Coronary artery (tissue), 2 donors: ENCODE data around the gene TARS3.

Experiments
- DNase-seq: peaks from one replicate; pipeline ENCODE4 v3.0.0-alpha.2; 2017; ENCODE audit warnings: low spot score
- H3K27ac ChIP-seq, 2 donors: fragments of 200-600 bp; sonication (generic); one replicate each; pipeline ENCODE4 v1.5.1; 2016 to 2019
- H3K4me3 ChIP-seq: fragments of 200-600 bp; sonication (generic); 2 replicates; pipeline ENCODE4 v1.5.1; 2016; ENCODE audit warnings: mild to moderate bottlenecking, moderate library complexity
- TF ChIP-seq, protein P1 (sequence below): fragments of 200-600 bp; sonication (generic); IDR thresholded peaks from one replicate; pipeline ENCODE4 v1.5.1; 2019; ENCODE audit warnings: antibody characterized with exemption

TARS3 gene

DNA sequence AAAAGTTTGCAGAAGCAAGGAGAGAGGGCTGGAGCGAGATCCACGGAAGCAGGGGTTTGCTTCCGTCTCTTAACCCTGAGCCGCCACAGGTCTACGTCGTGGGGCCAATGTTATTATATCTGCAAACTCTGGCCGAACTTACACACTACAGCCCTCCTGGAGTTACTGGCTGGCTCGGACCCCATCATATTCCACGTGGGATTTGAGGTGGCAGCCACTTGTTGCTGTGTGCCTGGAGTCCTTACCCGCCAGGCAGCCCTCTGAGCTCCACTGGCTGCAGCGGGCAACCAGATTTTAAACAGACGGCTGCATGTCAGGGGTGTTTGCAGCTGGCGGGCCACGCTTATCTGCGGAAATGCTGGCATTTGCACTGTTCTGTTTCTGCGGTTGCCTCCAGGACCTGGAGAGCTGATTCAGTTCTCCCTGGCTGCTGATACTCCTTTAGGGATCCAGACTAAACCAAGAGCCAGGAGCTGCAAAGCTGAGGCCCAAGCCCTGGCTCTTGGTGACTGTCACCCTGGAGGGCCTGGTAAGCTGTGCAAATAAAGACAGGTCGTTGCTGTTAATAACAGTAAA lies 106.8 kb downstream of the TARS3 start:
- H3K4me3 ChIP-seq: no peak overlapping the region
- no peak overlapping the region for H3K27ac ChIP-seq
- no peak for DNase-seq
- TF ChIP-seq, protein P1, sequence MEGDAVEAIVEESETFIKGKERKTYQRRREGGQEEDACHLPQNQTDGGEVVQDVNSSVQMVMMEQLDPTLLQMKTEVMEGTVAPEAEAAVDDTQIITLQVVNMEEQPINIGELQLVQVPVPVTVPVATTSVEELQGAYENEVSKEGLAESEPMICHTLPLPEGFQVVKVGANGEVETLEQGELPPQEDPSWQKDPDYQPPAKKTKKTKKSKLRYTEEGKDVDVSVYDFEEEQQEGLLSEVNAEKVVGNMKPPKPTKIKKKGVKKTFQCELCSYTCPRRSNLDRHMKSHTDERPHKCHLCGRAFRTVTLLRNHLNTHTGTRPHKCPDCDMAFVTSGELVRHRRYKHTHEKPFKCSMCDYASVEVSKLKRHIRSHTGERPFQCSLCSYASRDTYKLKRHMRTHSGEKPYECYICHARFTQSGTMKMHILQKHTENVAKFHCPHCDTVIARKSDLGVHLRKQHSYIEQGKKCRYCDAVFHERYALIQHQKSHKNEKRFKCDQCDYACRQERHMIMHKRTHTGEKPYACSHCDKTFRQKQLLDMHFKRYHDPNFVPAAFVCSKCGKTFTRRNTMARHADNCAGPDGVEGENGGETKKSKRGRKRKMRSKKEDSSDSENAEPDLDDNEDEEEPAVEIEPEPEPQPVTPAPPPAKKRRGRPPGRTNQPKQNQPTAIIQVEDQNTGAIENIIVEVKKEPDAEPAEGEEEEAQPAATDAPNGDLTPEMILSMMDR: no peak

DNA sequence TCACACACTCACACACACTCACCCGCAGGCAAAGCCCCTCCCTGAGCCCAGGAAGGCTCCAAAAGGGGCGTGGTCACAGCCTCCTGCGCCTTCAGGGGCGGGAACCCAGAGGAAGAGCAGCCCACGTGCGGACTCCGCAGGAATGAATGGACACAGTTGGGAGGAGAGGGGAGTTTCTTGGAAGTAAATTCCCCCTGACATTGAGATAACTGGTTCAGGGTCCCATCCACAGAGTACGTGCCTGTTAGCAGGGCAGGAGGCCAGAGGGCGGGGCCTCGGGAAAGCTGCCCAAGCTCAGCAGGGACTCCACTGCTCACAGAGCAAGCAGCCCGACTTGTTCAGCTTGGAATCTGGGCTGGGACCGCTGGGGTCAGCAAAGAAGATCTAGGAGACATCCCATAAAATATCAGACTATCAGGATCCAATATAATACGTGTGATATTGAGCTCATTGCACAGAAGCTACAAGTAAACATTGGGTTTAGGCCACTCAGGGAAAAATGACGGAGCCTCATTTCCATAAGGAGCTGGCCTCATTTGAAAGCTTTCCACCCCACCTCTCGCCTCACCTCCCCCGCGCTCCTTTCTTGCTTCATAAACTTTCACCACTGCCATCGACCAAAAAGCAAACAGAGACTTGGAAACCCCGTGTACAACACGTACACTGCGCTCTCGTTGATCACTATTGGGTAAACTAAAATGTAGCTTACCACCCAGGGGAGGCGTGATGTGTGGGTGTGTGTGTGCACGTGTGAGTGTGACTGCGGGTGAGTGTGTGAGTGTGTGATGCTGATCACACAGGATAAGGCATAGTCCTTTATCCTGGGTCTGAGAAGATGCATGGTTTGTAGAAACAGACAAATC lies 108.1 kb downstream of the TARS3 start:
- Histone ChIP-seq H3K4me3 (peak overlapping the region; percentile 38), H3K27ac (peak overlapping the region in 1 of 2 donors; percentile 17)
- TF ChIP-seq, protein P1: no peak
- DNase-seq: no peak

DNA sequence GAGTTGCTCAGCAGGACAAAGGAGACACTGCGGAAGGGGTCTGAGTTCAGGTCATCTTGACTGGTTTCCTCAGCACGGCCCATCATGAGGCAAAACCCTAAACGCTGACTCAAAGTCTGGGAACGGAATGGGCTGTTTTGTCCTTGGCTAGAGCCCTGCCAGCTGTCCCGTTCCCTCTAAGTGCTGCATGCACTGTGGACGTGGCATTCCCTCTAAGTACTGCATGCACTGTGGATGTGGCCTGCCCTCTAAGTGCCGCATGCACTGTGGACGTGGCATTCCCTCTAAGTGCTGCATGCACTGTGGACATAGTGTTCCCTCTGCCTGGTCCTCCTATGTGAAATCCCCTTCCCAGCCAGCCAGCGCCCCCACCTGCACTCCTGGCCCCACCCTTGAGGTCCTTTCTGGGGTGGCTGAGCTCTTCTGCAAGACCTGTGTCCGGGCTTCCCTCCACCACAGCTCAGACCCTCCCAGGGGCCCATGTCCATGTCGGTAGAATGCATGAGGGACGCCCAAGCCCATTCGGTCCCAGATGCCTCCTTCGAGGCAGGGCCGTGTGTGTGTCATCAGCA lies 108.8 kb downstream of the TARS3 start:
- peak overlapping the region in 1 of 2 donors; percentile 21 for H3K27ac ChIP-seq
- H3K4me3 ChIP-seq: peak overlapping the region; percentile 38
- DNase-seq: no peak
- TF ChIP-seq, protein P1: no peak

DNA sequence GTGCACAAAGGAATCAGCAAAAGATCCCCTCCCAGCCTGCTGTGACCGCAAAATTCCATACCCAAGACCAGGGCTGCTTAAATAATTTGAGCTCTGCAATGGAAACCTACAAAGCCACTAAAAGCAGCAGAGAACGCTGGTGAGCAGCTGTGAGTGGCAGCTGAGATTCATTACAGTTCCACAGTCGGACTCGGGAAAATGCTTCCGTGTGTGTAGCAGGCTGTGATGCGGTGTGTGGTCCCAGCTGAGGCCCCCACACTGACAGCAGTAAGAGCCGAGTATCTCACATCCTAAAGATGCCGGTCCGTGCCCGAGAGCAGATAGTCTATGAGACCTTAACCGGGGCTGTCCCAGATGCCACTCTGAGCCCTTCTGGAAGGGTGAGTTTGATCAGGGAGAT lies 109.5 kb downstream of the TARS3 start:
- no peak for DNase-seq
- H3K27ac ChIP-seq: peak overlapping the region in 1 of 2 donors; percentile 21
- TF ChIP-seq, protein P1: no peak
- H3K4me3 ChIP-seq: no peak overlapping the region

DNA sequence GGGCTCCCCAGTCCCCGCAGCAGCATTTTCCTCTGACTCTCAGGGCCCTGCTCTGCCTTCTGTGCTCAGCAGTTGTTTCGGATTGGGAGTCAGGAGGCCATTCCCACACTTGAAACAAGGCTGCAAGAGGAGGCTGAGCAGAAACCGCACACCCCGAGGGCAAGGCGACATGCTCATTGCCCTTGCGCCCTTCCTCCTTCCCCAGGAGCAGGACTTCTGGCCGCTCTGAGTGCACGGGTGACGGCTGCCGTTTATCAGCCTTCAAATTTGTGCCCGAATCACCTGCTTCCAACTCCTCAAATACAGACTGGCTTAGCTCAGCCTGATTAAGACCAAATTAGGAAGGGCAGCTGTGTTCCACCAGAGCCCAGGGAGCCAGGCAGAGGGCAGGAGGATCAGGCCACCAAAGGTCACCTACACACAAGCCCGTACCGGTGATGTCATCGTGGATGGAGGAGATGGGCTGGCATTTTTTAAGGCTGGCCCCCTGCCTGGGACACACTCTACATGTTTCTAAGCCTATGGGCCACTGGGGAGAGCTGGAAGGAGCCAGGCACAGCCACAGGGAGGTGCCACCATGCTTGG lies 110.2 kb downstream of the TARS3 start:
- Histone ChIP-seq H3K27ac (no peak overlapping the region), H3K4me3 (no peak overlapping the region)
- TF ChIP-seq, protein P1: no peak
- no peak for DNase-seq

DNA sequence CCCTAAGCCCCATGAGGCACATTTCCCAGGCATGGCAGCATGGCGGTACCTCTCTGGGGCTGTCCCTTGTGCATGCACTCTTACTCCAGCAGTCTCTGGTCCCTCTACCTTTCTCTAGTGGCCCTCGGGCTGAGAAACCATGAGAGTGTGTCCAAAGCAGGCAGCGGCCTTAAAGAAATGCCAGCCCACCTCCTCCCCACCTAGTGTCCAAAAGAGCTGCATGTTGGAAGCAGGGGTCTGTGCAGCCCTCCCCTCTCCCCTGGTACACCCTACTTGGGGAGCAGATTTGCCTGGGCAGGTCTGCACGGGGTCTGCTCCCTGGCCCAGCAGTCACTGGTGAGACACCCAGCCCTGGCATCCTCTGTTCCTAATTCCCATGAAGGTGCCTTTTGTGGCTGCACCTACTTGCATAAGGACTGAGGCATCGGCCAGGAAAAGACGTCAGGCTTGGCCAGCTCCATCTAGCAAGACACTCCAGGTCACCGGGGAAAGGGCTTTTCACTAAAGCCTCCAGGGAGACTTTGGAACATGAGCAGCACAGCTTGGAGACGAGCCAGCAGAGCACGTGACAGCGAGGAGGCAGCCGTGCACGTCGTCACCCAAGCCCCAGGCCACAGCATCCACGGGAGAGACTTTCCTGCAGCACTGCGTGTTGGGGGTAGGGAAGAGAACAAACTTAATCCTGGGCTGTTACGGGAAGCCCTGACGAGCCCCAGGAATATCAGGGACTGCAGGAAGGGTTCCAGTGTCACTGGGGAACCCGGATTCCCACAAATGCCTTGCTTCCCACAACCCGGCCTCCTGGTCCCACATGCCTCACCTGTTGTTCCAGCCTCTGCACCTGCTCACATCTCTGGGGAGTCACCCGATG lies 110.9 kb downstream of the TARS3 start:
- no peak overlapping the region for H3K4me3 ChIP-seq
- no peak for DNase-seq
- TF ChIP-seq, protein P1: no peak
- H3K27ac ChIP-seq: no peak overlapping the region
